Testis (tissue), 3 donors: Measurements from ENCODE around the gene PLCB1. TPM values are rescaled to one million over a fixed set of nuclear protein-coding genes. Genes with fewer than 3 reads are reported as not detected.

ENCODE experiments used
- DNase-seq: peaks from one replicate; pipeline ENCODE4 v3.0.0-alpha.2; 2019
- H3K27ac ChIP-seq, 2 donors: fragments of 200-600 bp; sonication (generic); one replicate each; pipeline ENCODE4 v1.5.1; 2019
- H3K27me3 ChIP-seq: fragments of 200-600 bp; sonication (generic); one replicate; pipeline ENCODE4 v1.5.1; 2019
- H3K36me3 ChIP-seq: fragments of 200-600 bp; sonication (generic); one replicate; pipeline ENCODE4 v1.5.1; 2017; ENCODE audit warnings: low read depth; ENCODE audit errors: missing control alignments
- H3K4me1 ChIP-seq: fragments of 200-600 bp; sonication (generic); one replicate; pipeline ENCODE4 v1.5.1; 2019
- H3K4me3 ChIP-seq, 2 donors: fragments of 200-600 bp; sonication (generic); one replicate each; pipeline ENCODE4 v1.5.1; 2017 to 2019
- H3K9me3 ChIP-seq: fragments of 200-600 bp; sonication (generic); one replicate; pipeline ENCODE4 v1.5.1; 2017
- POLR2A ChIP-seq: fragments of 450-650 bp; IDR thresholded peaks from one replicate; pipeline ENCODE4 v1.6.1; 2017; ENCODE audit warnings: antibody characterized with exemption, mild to moderate bottlenecking, moderate library complexity
- WGBS, 2 donors: methylation state at CpG; one replicate each; pipeline ENCODE4 v1.1.5; 2018; 5-methylcytosine and 5-hydroxymethylcytosine counted together
- intact Hi-C: fragments of 100-400 bp; cut with DNase I; formaldehyde crosslinking; loops from one replicate; pipeline ENCODE4 v1.15.1; 2023; ENCODE audit warnings: low total_unique reads
- polyA plus RNA-seq: library from polyadenylated mRNA; stranded (reverse); fragments of 350-450 nt; fragmentation: Illumina TruSeq; extraction: RNeasy Lipid Tissue Mini Kit (QIAGEN cat#74804); gene quantifications from one replicate; pipeline ENCODE4 v1.2.3, GENCODE V29; 2014; ENCODE audit warnings: low read depth, low replicate concordance; ENCODE audit not compliant: insufficient read depth
- total RNA-seq, 2 donors: library from RNA; depleted of rRNA; stranded (reverse); fragments of >200 nt; gene quantifications; one replicate each; pipeline ENCODE4 v1.2.3, GENCODE V29; 2016
- TF ChIP-seq, protein P1 (sequence below), 3 experiments: fragments of 450-650 bp in 2 of 3; fragments of 200-600 bp in 1 of 3; sonication (generic) in 1 of 3; IDR thresholded peaks; one replicate each; pipeline ENCODE4 v1.5.1; 2016 to 2019; ENCODE audit warnings: antibody characterized with exemption in 3 of 3, mild to moderate bottlenecking in 2 of 3, moderate library complexity in 1 of 3

PLCB1 gene
- total and polyA plus RNA-seq, 3 donors from 2014 or later = 3.1 to 9.8 (median 8.2) TPM

DNA sequence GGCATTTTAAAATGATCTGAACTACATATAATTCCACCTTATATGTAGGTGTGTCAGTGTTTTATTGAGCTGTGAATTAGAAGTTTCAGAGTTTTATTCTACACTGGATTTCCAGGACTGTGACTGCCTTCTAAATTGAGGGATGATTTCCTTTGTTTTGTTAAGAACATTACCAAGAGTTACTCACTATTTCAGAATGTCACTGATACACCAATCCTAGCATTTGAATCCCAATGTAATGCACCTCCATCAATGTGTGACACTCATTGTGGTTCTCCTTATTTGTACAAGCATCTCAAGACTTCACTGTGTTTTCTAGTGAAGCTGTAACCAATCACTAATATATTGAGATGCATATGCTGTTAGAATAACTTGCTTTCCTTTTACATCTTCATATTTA, 86.8 kb downstream of the PLCB1 start:
- H3K36me3 ChIP-seq = no peaks in the 10 kb centered on the region
- no peaks in the 10 kb centered on the region for H3K9me3 ChIP-seq
- intact Hi-C loops = no loop called here
- no peak for DNase-seq
- H3K4me3 ChIP-seq = no peak overlapping the region
- no peaks in the 10 kb centered on the region for H3K27me3 ChIP-seq
- TF ChIP-seq, protein P1, sequence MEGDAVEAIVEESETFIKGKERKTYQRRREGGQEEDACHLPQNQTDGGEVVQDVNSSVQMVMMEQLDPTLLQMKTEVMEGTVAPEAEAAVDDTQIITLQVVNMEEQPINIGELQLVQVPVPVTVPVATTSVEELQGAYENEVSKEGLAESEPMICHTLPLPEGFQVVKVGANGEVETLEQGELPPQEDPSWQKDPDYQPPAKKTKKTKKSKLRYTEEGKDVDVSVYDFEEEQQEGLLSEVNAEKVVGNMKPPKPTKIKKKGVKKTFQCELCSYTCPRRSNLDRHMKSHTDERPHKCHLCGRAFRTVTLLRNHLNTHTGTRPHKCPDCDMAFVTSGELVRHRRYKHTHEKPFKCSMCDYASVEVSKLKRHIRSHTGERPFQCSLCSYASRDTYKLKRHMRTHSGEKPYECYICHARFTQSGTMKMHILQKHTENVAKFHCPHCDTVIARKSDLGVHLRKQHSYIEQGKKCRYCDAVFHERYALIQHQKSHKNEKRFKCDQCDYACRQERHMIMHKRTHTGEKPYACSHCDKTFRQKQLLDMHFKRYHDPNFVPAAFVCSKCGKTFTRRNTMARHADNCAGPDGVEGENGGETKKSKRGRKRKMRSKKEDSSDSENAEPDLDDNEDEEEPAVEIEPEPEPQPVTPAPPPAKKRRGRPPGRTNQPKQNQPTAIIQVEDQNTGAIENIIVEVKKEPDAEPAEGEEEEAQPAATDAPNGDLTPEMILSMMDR (IDR thresholded peaks at IDR 0.05) = no peak
- no peaks in the 10 kb centered on the region for H3K4me1 ChIP-seq
- no peak overlapping the region for H3K27ac ChIP-seq

DNA sequence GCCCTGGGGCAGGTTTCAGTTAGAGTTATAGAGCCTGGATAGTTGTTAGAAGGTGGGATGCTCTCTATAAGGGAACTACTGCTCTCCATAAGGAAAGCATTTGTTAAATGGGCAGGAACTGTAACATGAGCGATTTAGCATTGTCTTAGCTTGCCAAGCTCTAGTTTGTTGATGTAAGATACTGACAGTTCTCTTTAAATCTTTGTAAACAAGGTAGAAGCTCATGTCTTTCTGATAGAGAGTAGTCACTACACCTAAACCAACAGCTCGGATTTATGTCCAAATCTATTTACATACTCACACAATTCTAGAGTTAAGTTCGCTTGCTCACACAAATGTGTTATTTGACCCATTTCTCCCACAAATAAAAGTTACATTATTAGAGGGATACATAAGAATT, 87.3 kb downstream of the PLCB1 start:
- H3K27ac ChIP-seq = no peak overlapping the region
- no peak for DNase-seq
- no peaks in the 10 kb centered on the region for H3K9me3 ChIP-seq
- WGBS, 2 donors = 51 to 58% methylated on average over 3 of the region's 3 CpGs
- TF ChIP-seq, protein P1 (IDR thresholded peaks at IDR 0.05) = no peak
- no peak for TF ChIP-seq POLR2A
- no peak overlapping the region for H3K4me3 ChIP-seq
- no peaks in the 10 kb centered on the region for H3K36me3 ChIP-seq
- H3K27me3 ChIP-seq = no peaks in the 10 kb centered on the region
- H3K4me1 ChIP-seq = no peaks in the 10 kb centered on the region
- intact Hi-C loops = no loop called here

DNA sequence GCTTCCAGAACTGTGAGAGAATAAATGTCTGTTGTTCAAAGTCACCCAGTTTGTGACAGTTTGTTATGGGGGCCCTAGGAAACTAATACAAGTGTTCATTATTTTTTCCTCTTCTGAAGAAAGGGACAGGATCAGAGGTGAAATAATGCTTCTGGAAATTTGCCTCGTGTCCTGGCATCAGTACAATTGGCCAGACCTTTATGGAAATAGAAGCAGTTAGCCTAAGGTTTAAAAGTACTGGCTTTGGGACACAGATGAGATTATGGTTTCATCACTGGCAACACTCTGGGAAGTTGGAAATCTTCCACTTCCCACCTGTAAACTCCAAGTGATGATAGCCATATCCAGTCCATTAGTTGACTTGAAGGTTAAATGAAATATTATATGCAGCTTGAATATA, 88.7 kb downstream of the PLCB1 start:
- intact Hi-C loops = no loop called here

DNA sequence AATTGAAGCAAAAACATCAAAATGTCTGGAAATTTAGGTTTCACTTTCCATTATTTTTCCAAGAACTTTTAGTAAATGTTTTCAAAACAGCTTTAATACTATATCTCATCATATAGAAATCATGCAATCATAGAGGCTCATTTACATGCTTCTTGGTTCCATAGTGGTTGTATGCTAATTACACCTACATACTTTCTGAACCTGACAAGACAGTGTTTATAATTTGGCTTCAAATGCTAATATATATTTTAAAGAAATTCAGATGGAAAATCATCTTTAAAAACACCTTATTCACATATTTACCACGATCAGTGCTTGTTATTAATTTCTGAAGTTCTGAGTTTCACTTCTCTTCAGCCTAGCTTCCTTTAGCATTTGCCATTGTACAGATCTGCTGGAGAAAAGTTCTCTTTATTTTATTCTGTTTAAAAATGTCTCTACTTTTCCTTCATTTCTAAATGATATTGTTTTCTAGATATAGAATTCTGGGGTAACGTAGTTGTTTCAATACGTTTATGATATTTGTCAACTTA, 89.9 kb downstream of the PLCB1 start:
- no peak for DNase-seq
- WGBS, 2 donors = 94% methylated on average over 3 of the region's 3 CpGs
- TF ChIP-seq, protein P1 (IDR thresholded peaks at IDR 0.05) = no peak
- TF ChIP-seq POLR2A = no peak
- Histone ChIP-seq H3K4me3 (no peak overlapping the region), H3K9me3 (no peaks in the 10 kb centered on the region), H3K27ac (no peak overlapping the region), H3K27me3 (no peaks in the 10 kb centered on the region), H3K4me1 (no peaks in the 10 kb centered on the region), H3K36me3 (no peaks in the 10 kb centered on the region)
- intact Hi-C loops = no loop called here

More for the DNA sequence above, 88.7 kb downstream of the PLCB1 start:
- Histone ChIP-seq H3K27me3 (no peaks in the 10 kb centered on the region), H3K4me1 (no peaks in the 10 kb centered on the region), H3K4me3 (no peak overlapping the region), H3K36me3 (no peaks in the 10 kb centered on the region), H3K9me3 (no peaks in the 10 kb centered on the region), H3K27ac (no peak overlapping the region)
- WGBS, 2 donors = 48 to 50% methylated on average over 1 of the region's 1 CpG
- DNase-seq = no peak
- no peak for TF ChIP-seq POLR2A
- TF ChIP-seq, protein P1 (IDR thresholded peaks at IDR 0.05) = no peak

DNA sequence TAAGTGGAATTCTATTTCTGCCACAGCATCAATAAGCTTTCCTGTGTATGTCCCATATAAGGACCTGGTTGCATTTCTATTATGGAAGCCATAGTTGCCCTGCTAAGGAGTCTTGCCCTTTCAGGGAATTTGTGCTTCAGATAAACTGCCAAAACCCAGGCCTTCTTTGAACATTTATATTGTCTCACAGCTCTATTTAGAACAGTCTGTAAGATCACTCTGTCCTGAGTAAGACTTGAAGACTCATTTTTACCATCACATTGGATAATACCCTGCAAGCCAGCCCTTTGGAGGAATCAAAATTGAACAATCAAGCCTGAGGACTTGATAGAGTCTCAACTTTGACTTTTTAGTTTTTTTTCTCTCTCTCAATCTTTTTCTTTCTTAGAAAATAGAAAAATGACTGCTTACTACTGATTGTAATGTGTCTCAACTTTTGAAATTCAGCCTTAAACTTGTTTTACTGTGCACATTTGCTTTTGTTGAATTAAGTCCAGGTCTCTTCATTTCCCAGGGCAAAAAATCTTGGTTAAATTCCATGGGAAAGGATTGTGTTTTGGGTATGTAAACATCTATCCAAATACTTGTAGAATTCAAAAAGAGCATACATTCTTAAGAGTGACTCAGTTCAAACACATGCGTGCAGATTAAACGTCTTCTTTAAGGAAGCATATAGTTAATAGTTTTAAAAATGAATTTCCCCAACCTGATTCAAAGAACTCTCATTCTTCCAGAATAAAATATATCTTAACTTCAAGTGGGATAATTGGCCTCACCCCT, 91.2 kb downstream of the PLCB1 start:
- H3K9me3 ChIP-seq = no peaks in the 10 kb centered on the region
- DNase-seq = no peak
- H3K4me1 ChIP-seq = no peaks in the 10 kb centered on the region
- TF ChIP-seq POLR2A = no peak
- TF ChIP-seq, protein P1 (IDR thresholded peaks at IDR 0.05) = no peak
- no peak overlapping the region for H3K27ac ChIP-seq
- intact Hi-C loops = no loop called here
- no peaks in the 10 kb centered on the region for H3K27me3 ChIP-seq
- no peaks in the 10 kb centered on the region for H3K36me3 ChIP-seq
- WGBS, 2 donors = 61 to 67% methylated on average over 2 of the region's 2 CpGs
- H3K4me3 ChIP-seq = no peak overlapping the region
